Activated CD4-positive, alpha-beta T cell treated with anti-CD3 and anti-CD28 coated beads, Interleukin-2, amount 50 U/mL, for 4 hours (primary cell): ENCODE results near the gene OSM.
"Not testable (repeated sequence)": the region's sequence is repeated elsewhere in the genome, so short reads cannot be mapped to it uniquely, and the experiment has no call there.

Source experiments
- DNase-seq, 2 experiments: peaks; one replicate each; pipeline ENCODE4 v3.0.0-alpha.2; 2020

OSM gene

DNA sequence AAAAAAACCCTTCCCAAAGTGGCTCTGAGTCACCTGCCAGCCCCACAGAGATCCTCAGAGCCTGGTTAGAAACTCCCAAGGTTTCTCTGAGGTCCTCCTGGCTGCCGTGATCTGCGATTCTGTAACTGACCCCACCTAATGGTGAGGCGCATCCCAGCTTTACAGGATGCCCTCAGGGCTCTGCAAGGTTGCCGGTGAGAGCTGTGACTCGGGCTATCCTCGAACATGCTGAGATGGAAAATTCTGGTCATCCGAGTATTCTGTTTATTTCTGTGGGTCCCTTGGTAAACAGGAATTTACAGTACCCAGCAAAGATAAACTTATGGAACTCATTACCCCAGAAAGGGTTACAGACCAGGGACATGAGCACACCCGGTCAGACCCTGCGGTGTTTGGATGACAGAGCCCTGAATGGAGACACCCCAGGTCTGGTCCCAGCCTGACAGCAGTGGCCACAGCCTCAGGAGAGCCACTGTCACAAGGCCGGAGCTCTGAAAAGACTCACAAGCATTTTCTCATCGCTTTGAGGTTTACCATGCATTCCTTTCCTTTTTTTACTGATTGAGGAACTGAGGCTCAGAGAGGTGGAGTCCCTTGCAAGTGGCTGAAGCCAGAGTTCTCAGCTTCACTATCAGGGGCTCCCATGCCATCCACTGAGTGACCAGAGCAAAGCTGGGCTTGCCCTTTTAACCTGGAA is 42.3 kb downstream of the OSM start:
- DNase-seq = no peak

DNA sequence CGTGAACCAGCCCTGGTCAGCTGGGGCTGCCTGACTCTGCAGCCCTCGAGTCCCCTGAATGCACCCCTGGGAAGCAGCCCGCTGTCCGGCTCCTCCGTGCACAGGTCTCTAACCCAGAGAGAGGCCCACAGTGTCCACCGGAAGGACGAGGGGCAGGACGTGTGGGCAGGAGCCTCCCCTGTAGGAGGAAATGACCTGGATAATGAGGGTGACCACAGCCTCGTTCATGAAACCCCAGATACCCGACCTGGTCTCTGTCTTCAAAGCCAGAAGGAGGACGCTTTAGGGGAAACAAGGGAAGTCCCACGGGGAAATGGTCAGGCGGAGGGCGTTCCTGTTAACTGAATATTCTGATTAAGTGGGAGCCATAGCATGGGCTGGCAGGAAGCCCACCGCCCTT is 43.3 kb downstream of the OSM start:
- no peak for DNase-seq

- no peak for DNase-seq
Observed at GRCh38 chr22:30222321-30222720, 44.3 kb downstream of the OSM start.

- peak; percentile 46 to 56 for DNase-seq
Observed at GRCh38 chr22:30221121-30221992, 45.3 kb downstream of the OSM start.

- DNase-seq = no peak
Observed at GRCh38 chr22:30220338-30221012, 46.2 kb downstream of the OSM start.

DNA sequence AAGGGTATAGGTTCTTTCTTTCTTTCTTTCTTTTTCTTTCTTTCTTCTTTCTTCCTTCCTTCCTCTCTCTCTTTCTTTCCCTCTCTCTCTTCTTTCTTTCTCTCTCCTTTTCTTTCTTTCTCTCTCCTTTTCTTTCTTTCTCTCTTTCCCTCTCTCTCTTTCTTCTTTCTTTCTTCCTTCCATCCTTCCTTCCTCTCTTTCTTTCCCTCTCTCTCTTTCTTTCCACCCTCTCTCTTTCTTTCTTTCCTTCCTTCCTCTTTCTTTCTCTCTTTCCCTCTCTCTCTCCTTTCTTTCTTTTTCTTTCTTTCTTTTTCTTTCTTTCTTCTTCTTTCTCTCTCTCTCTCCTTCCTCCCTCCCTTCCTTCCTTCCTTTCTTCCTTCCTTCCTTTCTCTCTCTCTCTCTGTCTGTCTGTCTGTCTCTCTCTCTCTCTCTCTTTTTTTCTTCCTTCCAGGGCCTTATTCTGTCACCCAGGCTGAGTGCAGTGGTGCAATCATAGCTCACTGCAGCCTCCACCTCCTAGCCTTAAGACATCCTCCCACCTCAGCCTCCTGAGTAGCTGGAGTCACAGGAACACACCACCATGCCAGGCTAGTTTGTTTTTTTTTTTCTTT is 46.9 kb downstream of the OSM start:
- DNase-seq = no peak

GRCh38 chr22:30219049-30219654 is 47.5 kb downstream of the OSM start:
- DNase-seq = no peak

DNA sequence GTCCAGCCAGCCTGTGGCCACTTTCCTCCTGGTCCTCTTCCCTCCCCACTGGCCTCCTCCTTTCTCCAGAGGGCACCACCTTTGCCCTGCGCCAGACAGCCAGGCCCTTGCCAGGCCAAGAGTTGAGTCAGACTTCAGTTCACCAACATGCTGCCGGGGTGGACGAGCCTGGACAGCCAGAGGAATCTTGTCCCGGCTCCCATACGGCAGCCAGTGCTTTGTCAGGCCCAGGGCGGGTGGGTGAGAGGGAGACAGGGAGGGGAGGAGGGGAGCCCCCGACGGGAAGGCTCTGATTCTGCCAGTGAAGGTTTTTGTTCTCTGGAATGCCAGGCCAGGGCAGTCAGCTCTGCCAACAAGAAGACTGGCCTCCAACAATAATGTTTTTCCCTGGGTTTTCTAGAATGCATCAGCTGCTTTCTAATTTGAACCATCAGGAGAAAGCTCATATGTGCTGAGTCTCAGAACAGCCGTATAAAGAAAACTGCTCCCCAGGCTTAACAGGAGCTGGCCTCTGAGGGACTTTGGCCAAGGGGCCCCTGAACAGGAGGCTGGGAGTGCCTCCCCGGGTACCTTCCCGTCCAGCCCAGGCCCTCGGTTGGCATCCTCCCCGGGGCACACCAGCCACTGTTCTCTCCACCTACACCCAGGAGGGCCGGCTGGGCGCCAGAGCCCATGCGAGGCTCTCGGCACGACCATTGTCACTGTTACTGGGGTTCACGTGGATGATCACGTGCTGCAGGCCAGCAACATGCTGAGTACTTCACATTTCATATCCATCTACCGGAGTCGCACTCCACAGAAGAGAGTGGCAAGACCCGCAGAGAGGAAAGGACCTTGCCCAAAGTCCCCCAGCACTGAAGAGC is 48.7 kb downstream of the OSM start:
- DNase-seq = no peak

GRCh38 chr22:30216710-30217109 is 49.9 kb downstream of the OSM start:
- DNase-seq = no peak

GRCh38 chr22:30216272-30216671 is 50.4 kb downstream of the OSM start:
- DNase-seq = not testable (repeated sequence)

DNA sequence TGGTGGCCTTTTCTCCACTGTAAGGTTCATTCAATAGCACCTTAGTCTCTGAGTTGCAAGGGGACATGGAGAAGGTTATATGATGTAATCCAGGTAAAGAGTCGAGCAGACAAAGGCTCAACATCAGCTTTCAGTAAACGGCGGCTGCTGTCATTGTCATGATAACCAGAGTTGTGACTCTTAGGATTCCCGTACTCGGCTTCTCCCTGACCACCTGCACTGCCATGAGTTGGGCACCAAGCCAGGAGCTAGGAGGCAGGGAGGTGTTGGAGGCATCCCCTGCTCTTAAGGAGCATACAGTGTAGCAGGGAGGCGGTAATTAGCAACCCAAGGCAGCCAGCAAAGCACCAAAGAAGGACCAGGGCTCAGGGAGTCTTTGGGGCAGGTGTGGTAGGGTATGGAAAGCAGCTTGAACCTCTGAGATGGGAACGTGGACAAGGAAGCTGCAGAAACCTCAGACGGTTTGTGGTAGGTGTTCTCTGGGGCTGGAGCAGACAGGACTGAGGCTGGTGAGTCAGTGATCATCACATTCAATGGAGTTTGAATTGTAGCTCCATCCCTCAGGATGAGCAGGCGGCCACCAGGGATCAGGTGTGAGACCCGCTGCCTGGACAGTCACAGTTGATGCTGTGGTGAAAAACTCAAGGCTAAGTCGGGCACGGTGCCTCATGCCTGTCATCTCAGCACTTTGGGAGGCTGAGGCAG is 51.8 kb downstream of the OSM start:
- no peak for DNase-seq

DNA sequence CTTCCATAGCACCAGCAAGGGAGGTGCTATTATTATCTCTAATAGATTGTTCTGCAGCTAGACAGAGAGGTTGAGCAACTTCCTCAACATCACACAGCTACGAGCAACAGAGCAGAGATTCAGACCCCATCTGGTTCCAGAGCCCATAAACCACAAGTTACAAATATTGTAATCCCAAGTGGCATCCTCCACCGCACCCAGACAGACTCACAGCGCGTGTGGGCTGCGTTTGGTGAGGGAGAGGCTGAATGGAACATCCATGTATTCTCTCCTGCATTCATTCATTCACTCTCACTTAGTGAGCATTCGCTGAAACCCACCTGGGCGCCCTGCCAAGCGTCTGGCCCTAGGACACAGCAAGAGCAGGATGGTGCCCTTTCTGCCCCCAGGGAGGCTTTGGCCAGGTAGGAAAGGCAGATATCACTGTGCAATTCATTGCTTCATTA is 53.6 kb downstream of the OSM start:
- DNase-seq = no peak
